Stimulated activated CD8-positive, alpha-beta memory T cell treated with anti-CD3 and anti-CD28 coated beads, Interleukin-2, amount 100 ng/mL, for 1 hour (primary cell): ENCODE results near the gene A4GNT.
"Not testable (repeated sequence)": the region's sequence is repeated elsewhere in the genome, so short reads cannot be mapped to it uniquely, and the experiment has no call there.

Experiments
- DNase-seq, 2 donors: peaks; one replicate each; pipeline ENCODE4 v3.0.0-alpha.2; 2020; ENCODE audit warnings: low read depth in 2 of 2

A4GNT gene

DNA sequence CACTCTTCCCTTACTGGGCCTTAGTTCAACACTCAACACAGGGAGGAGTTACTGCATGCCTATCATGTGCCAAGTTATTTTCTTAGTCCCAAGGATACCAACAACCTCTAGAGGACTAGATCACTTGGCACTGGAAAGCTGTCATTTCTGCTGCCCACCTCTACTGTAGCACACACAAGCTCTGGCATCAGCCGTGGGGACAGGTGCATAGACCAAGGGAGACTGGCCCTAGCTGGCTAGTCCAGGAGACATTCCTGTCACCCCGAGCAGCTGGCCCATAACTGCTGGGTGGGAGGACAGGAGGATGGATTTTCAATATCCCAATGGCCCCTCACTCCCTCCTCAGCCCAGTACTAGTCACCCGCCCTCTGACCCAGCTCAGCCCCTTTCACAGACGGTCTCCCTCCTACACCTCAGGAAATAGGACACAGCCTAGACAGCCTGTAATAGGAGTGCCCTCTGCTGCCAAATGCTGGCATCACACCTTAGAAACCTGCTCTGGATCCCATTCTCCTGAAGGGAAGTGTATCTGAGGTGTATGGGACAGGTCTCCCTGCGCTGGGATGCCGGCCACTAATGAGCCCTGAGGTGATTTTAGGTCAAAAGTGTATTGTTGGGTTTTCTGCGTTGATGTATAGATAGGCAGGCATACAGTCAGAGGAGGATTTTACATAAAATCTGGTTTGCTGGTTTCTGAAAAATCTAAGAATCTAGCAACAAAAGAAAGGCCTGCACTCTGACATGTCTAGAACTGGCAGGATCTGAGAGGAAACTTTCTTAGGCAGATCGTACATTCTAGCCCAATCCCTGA is 13.4 kb downstream of the A4GNT start:
- DNase-seq: peak in 1 of 2 donors; percentile 21

- DNase-seq: no peak
These were observed 16.9 kb downstream of the A4GNT start, which contains the start of gene DZIP1L for GRCh38 chr3:138114988-138115971. Gene DZIP1L, minus strand, starts transcription at chr3:138115608. Its CDS starts 11,637 bp downstream, at chr3:138103971.

DNA sequence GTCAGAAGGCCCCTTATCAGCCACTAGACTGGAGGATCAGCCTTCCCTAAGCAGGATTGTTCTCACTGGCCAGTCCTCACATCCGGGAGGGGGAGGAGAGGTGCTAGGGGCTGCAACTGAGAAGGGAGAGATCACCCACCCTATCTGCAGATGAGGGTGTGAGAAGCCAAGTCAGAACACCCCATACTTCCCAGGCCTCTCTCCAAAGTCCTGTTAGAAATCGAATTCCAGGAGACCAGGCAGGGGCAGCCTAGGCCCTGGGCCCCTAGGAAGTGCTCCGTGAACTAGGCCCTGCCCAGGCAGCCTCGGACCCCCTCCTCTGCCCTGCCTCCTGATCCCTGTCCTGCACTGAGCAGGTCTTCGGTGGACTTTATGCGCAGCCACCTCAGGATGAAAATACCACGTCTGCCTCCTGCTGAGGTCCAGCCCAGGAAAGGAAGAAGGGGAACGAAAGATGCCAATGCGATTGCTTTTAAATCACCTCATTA is 17.7 kb downstream of the A4GNT start:
- DNase-seq: no peak

DNA sequence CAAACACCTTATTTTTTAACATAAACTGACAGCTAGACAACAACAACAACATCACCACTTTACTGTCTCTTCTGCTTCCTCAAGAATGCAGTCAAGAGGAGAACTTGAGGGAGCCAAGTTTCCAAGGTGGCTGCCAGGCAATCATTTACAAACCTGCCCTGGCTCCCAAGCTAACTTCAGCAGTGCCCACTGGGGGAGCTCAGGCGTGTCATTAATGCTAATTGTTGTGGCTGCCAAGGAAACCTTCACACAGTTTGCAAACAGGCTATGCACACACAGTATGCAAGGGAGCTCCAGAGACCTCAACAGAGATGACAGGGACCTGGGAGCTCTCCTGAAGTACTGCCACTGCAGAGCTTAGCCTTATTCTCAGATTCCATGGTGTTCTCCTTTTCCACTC is 18.9 kb downstream of the A4GNT start:
- no peak for DNase-seq

DNA sequence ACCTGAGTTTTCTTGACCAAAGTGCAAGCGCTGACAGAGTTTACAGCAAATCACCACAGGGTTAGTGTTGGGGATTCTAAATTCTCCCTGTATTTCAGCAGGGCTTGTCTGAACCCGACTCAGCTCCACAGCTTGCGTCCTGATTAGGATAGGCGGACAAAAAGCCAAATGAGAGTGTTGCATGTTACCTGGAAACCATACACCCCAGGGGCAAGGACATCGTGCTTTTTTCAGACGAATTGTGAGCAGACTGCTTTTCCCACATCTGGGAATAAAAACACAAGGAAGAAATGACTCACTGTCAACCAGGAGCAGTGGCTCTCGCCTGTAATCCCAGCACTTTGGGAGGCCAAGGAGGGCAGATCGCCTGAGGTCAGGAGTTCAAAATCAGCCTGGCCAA is 19.8 kb downstream of the A4GNT start:
- no peak for DNase-seq

DNA sequence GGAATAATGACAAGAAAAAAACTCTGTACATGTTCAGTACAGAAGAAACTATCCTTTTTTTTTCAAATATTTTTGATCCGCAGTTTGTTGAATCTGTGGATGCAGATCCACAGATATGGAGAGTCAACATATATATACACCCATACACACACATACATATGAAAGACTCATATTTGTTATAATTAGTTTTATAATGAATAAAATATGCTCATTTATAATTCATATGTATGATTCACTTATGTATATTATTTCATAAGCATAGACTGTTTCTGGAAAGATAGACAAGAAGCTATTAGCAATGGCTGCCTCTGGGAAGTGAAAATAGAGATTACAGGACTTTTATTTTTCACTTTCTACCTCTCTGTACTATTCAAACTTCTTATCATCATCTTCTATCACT is 26.6 kb downstream of the A4GNT start:
- no peak for DNase-seq

- no peak for DNase-seq
These were observed 28.7 kb downstream of the A4GNT start for GRCh38 chr3:138103466-138103865.

- DNase-seq: not testable (repeated sequence)
These were observed 30.7 kb downstream of the A4GNT start for GRCh38 chr3:138101351-138101940.

DNA sequence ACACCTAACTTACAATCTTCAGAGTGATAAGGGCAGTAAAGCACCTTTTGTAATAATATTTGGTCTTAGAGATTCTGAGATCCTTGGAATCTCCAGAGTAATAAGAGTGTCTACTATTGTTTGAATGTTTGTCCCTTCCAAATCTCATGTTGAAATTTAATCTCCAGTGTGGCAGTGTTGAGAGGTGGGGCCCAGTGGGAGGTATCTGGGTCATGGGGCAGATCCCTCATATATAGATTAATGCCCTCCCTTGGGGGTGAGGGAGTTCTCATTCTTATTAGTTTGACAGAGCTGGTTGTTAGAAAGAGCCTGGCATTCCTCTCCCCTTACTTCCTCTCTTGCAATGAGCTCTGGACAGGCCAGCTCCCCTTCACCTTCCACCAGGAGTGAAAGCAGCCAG is 32.8 kb downstream of the A4GNT start:
- no peak for DNase-seq

GRCh38 chr3:138097192-138098172 is 34.7 kb downstream of the A4GNT start:
- no peak for DNase-seq

DNA sequence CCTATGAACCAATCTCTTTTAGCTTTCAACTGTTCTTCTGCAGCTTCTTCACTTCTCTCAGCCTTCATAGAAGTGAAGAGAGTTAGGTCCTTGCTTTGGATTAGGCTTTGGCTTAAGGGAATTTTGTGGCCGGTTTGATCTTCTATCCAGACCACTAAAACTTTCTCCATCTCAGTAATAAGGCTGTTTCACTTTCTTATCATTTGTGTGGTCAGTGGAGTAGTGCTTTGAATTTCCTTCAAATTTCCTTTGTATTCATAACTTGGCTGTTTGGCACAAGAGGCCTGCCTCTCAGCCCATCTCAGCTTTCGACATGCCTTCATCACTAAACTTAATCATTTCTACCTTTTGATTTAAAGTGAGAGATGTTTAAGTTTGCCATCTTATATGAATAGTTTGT is 38.5 kb downstream of the A4GNT start:
- DNase-seq: no peak

DNA sequence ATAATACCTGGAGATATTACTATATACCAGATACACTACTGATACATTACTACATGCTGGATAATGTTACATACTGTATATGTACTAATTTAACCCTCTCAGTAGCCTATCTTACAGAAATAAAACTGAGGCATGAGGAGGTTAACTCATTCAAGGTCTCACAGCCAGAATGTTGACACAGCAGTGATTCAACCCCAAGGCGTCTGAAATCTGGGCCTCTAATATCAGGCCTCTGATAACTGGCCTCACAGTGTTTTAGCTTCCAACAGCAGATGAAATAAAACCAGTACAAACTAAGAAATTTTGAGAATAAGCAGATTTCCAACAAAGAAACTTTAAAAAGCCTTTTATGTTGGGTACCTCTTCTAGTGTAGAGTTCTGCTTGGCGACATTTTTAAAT is 40.2 kb downstream of the A4GNT start:
- DNase-seq: no peak

DNA sequence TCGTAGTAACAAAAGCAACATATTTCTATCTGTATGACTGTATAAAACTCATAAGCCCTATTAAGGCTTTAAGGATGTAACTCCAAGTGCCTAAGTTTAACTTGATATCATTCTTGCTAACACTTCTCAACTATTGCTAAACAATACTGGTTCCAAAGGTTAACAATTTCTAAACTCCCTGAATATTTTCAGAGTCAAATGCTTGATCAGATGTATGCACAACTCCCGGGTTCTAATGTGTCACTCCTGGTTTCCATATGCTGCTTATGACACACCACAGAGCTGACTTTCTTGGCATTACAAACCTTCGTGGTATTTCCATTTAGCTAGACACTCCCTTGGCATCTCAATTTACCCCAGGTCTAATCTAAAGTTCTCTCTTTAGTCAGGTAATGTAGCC is 43.1 kb downstream of the A4GNT start:
- DNase-seq: no peak

DNA sequence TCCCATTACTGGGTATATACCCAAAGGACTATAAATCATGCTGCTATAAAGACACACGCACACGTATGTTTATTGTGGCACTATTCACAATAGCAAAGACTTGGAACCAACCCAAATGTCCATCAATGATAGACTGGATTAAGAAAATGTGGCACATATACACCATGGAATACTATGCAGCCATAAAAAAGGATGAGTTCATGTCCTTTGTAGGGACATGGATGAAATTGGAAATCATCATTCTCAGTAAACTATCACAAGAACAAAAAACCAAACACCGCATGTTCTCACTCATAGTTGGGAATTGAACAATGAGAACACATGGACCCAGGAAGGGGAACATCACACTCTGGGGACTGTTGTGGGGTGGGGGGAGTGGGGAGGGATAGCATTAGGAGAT is 46.4 kb downstream of the A4GNT start:
- DNase-seq: not testable (repeated sequence)

GRCh38 chr3:138084196-138084595 is 48.0 kb downstream of the A4GNT start:
- no peak for DNase-seq

DNA sequence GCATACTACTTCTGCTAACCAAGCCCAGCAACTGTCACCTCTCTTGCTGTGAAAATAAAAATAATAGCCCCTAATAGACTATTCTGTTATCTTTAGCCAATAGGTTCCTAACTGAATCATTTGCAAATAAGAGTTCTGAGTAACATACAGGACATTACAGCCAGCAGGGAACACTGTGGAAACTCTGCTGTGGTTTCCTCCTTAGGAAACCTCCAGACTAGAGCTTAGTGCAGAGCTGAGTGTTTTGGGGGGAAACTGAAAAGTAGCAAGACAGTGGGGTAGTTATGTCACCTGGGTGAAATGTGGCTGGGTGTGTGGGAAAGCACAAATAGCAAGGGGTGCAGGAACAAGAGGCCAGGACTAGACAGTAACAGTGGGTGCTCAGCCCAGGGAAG is 49.2 kb downstream of the A4GNT start:
- no peak for DNase-seq

DNA sequence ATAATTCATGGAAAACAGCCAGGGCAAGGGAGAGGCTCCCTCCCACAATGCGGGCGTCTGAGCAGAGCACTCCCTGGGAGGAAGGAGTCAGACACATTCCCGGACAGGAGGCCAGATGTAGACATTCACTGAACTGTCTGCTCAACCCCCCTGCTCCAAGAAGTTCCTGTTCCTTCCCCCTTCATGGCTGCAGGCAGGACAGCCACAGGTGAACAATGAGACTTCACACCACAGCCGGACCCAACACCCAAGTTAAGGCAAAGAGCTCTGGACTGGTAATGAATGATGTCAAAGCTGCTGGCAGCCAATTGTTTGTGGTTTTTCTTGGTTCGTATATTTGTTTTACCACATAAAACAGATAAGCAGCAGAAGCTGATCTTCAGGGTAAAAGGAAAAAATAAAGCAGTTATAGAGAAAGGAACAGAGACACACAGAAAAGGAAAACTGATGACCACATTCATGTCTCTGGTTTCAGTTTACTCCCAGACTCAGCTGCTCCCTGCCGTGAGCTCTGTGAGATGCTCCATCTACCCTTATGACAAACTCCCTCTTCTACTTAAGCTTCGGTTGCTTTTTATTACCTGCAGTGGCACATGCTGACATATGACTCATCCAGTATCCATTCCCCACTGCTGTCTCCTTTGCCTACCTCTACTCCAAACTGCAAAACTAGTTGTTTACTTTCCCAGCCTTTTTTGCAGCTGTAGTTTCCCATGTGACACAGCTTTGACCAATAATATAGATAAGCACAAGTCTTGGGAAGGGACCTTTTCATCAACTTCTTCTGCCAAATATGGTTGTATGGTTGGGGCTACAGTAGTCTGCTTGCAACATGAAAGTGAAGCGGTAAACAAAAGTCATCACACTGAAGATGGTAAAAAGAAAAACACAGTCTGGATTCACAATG is 49.9 kb downstream of the A4GNT start:
- no peak for DNase-seq

DNA sequence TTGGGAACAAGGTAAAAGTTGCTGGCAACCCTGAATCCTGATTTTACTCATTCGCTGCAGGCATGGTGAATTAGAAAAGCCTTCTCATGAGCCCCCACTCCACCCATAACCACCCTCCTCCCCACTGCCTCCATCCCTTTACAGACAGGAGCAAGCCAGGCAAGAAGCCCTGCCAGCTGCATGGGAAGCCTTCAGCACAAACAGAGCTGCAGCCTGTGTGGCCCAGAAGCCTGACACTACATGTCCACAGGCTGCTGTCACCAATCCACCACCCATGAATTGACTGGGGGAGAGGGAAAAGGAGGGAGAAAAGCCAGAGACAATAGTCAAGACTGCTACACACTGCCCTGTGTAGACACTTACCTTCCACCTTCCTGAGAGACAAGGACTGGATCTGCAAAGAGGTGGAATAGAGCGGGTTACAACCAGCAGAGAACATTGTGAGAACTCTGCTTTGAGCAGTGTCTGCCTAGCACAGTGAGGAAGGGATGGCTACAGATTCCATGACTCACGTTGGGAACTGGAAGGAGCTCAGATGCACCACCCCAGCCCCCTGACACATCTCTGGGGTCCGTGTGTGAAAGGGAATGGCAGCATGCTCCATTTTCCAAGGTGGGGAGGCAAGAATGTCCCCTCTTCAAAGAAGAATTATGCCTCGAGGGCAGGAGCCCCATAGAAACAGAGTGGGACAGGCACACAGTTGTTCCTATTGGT is 50.7 kb downstream of the A4GNT start:
- no peak for DNase-seq

- no peak for DNase-seq
These were observed 52.3 kb downstream of the A4GNT start for GRCh38 chr3:138079901-138080300.
